Fibroblast of the aortic adventitia (primary cell): ENCODE data around the gene ATP6V1D. TPM values are rescaled to one million over a fixed set of nuclear protein-coding genes. Genes with fewer than 3 reads are reported as not detected.

Source experiments
- DNase-seq: peaks from one replicate; pipeline ENCODE4 v3.0.0-alpha.2; 2010; ENCODE audit warnings: low read depth
- H3K4me3 ChIP-seq: 2 replicates; pipeline ENCODE4 v1.5.1; 2011; ENCODE audit warnings: low read depth, mild to moderate bottlenecking, control low read depth, low read length, moderate library complexity
- total RNA-seq: library from RNA; depleted of rRNA; stranded (reverse); fragments of >200 nt; gene quantifications from 2 replicates; pipeline ENCODE4 v1.2.3, GENCODE V29; 2012; ENCODE audit warnings: low replicate concordance
- TF ChIP-seq, protein P1 (sequence below): IDR thresholded peaks from 2 replicates; pipeline ENCODE4 v1.5.1; 2011; ENCODE audit warnings: mild to moderate bottlenecking, low read length, control low read depth, inconsistent platforms; ENCODE audit not compliant: insufficient read depth

The ATP6V1D gene
- total RNA-seq, 1 donor: 118 TPM

DNA sequence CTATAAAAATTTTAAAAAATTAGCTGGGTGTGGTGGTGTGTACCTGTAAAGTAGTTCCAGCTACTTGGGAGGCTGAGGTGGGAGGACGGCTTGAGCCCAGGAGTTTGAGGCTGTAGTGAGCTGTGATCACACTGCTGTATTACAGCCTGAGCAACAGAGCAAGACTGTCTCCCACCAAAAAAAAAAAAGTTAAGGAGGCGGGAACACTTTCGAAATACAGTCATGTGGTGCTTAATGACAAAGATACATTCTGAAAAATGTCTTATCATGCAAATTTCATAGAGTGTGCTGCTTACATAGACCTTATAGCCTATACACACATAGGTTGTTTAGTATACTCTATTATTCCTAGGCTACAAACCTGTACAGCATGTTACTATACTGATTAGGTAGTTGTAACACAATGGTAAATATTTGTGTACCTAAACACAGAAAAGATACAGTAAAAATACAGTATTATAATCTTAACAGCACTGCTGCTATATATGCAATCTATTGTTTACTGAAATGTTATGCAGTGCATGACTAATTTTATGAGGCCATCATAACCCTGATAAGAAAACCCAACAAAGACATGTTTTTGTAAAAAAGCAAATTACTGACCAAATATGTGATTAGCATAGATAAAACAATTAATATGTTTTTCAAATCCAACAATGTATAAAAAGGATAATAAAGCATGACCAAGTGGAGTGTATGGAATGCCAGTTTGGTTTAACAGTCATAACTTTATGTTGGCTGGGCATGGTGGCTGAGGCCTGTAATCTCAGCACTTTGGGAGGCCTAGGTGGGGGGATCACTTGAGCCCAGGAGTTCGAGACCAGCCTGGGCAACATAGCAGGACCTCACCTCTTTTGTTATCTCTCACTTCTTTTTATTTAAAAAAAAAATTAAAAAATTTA is 11.9 kb upstream of the ATP6V1D start:
- DNase-seq: no peak
- H3K4me3 ChIP-seq: no peak overlapping the region
- TF ChIP-seq, protein P1, sequence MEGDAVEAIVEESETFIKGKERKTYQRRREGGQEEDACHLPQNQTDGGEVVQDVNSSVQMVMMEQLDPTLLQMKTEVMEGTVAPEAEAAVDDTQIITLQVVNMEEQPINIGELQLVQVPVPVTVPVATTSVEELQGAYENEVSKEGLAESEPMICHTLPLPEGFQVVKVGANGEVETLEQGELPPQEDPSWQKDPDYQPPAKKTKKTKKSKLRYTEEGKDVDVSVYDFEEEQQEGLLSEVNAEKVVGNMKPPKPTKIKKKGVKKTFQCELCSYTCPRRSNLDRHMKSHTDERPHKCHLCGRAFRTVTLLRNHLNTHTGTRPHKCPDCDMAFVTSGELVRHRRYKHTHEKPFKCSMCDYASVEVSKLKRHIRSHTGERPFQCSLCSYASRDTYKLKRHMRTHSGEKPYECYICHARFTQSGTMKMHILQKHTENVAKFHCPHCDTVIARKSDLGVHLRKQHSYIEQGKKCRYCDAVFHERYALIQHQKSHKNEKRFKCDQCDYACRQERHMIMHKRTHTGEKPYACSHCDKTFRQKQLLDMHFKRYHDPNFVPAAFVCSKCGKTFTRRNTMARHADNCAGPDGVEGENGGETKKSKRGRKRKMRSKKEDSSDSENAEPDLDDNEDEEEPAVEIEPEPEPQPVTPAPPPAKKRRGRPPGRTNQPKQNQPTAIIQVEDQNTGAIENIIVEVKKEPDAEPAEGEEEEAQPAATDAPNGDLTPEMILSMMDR: no peak

- TF ChIP-seq, protein P1: no peak
- DNase-seq: no peak
- H3K4me3 ChIP-seq: no peak overlapping the region
Measured at GRCh38 chr14:67370830-67371229, 11.2 kb upstream of the ATP6V1D start.

DNA sequence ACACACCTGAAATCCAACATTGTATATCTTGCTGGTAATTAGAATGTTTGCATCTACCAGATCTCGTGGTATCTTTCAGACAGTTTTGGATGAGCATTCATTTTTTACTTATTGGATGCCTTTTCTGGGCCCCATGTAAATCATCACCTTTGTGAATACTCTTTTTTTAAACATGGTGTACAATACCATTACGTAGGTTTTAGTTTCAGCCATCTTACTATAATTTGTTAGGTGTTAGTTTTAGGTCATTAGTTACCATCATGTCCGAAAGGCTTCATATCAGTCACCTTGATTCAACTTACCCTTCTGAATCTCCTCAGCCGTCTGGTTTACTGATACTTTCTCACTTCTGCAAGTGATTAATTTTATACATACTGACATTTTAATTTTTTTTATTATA is 5.9 kb upstream of the ATP6V1D start:
- no peak overlapping the region for H3K4me3 ChIP-seq
- TF ChIP-seq, protein P1: no peak
- no peak for DNase-seq

GRCh38 chr14:67360470-67361206 is 1.0 kb upstream of the ATP6V1D start:
- DNase-seq: no peak
- H3K4me3 ChIP-seq: peak overlapping the region; percentile 95
- TF ChIP-seq, protein P1: no peak

- DNase-seq: peak; percentile 63
Measured at GRCh38 chr14:67358924-67359774, 455 bp downstream of the ATP6V1D start.

DNA sequence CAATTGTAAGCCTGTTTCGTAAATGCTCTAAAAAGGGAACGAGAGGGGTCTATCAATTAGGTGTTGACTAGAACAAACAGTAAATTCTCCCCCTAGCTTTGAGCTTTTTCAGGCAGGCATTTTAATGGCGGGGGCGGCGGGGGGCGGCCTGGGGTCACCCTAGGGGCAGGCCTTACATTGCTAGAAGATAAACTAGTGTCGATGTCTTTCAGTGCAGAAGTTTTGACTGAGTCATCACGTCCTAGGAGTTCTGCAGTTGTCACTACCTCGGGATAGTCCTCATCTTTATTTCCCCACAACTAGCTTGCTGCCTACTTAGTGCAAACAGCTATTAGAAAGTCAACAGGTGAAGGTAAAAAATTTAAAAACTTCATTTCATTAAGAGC is 1.6 kb downstream of the ATP6V1D start:
- peak overlapping the region; percentile 92 for H3K4me3 ChIP-seq
- TF ChIP-seq, protein P1: no peak
- DNase-seq: no peak

More at GRCh38 chr14:67358924-67359774, 455 bp downstream of the ATP6V1D start:
- TF ChIP-seq, protein P1: no peak
- H3K4me3 ChIP-seq: peak overlapping the region; percentile 92
